ENCODE measurements around the gene SEC24A. TPM values are rescaled to one million over a fixed set of nuclear protein-coding genes. Genes with fewer than 3 reads are reported as not detected.
A peak's percentile ranks its signal among the peaks of the same experiment; 100 is the strongest.
"Not testable (repeated sequence)": the region's sequence is repeated elsewhere in the genome, so short reads cannot be mapped to it uniquely, and the experiment has no call there.

SEC24A gene
- total RNA-seq, 1 donor from 2014 or later, result 29.4 TPM

GRCh38 chr5:134738133-134738962 lies 89.8 kb downstream of the SEC24A start, which contains the start of gene CAMLG:
TSS of gene CAMLG (plus strand) at chr5:134738548. CDS start at chr5:134738621, 73 bp downstream.
- H3K36me3 Mint-ChIP-seq (ENCODE audit: low read depth), result peaks cover 16% of the 10 kb centered on the region
- intact Hi-C loops (cut with micrococcal nuclease), result loop anchor here (1.0 to 5.0 kb wide), 11 partner anchors 20 to 512 kb away; partner anchors contain the start of genes C5orf24, CDKL3, DDX46 and PCBD2
- H3K4me3 Mint-ChIP-seq, result peak within 1 kb of the TSS; percentile 94

GRCh38 chr5:134738963-134739661 lies 90.5 kb downstream of the SEC24A start:
- H3K4me3 Mint-ChIP-seq, result peak overlapping the region; percentile 94
- DNase-seq, result peak; percentile 79
- H3K9me3 Mint-ChIP-seq, result no peaks in the 10 kb centered on the region
- H3K36me3 Mint-ChIP-seq (ENCODE audit: low read depth), result peaks cover 18% of the 10 kb centered on the region
- peaks cover 13% of the 10 kb centered on the region for H3K4me1 Mint-ChIP-seq
- H3K27ac Mint-ChIP-seq, result peak overlapping the region; percentile 91
- no peaks in the 10 kb centered on the region for H3K27me3 Mint-ChIP-seq
- intact Hi-C loops (cut with micrococcal nuclease), result loop anchor here (1.0 to 5.0 kb wide), 11 partner anchors 19 to 512 kb away; partner anchors contain the start of genes C5orf24, CDKL3, DDX46 and PCBD2

More at GRCh38 chr5:134738133-134738962, 89.8 kb downstream of the SEC24A start, which contains the start of gene CAMLG:
- Mint-ChIP-seq H3K9me3 (no peaks in the 10 kb centered on the region), H3K27ac (peak within 1 kb of the TSS; percentile 91), H3K4me1 (peaks cover 13% of the 10 kb centered on the region), H3K27me3 (no peaks in the 10 kb centered on the region)
- peak; percentile 99 for DNase-seq

GRCh38 chr5:134741052-134741451 lies 92.5 kb downstream of the SEC24A start:
- H3K4me1 Mint-ChIP-seq, result peaks cover 13% of the 10 kb centered on the region
- DNase-seq, result no peak
- intact Hi-C loops (cut with micrococcal nuclease), result no loop called here
- no peak overlapping the region for H3K4me3 Mint-ChIP-seq
- no peaks in the 10 kb centered on the region for H3K9me3 Mint-ChIP-seq
- H3K36me3 Mint-ChIP-seq (ENCODE audit: low read depth), result peaks cover 20% of the 10 kb centered on the region
- H3K27ac Mint-ChIP-seq, result no peak overlapping the region
- no peaks in the 10 kb centered on the region for H3K27me3 Mint-ChIP-seq

GRCh38 chr5:134742134-134742533 lies 93.5 kb downstream of the SEC24A start:
- Mint-ChIP-seq H3K9me3 (no peaks in the 10 kb centered on the region), H3K4me1 (peaks cover 13% of the 10 kb centered on the region), H3K27ac (no peak overlapping the region), H3K36me3 (ENCODE audit: low read depth) (peaks cover 20% of the 10 kb centered on the region), H3K27me3 (no peaks in the 10 kb centered on the region), H3K4me3 (no peak overlapping the region)
- intact Hi-C loops (cut with micrococcal nuclease), result no loop called here
- no peak for DNase-seq

- peaks cover 15% of the 10 kb centered on the region for H3K36me3 Mint-ChIP-seq (ENCODE audit: low read depth)
- no peaks in the 10 kb centered on the region for H3K27me3 Mint-ChIP-seq
- H3K9me3 Mint-ChIP-seq, result no peaks in the 10 kb centered on the region
- intact Hi-C loops (cut with micrococcal nuclease), result no loop called here
- H3K4me3 Mint-ChIP-seq, result no peak overlapping the region
- DNase-seq, result no peak
- no peak overlapping the region for H3K27ac Mint-ChIP-seq
- H3K4me1 Mint-ChIP-seq, result no peaks in the 10 kb centered on the region
These were observed 100.8 kb downstream of the SEC24A start for GRCh38 chr5:134749415-134749814.

- peak overlapping the region; percentile 95 for H3K27ac Mint-ChIP-seq
- H3K4me3 Mint-ChIP-seq, result peak overlapping the region; percentile 99
- H3K27me3 Mint-ChIP-seq, result no peaks in the 10 kb centered on the region
- H3K36me3 Mint-ChIP-seq (ENCODE audit: low read depth), result no peaks in the 10 kb centered on the region
- DNase-seq, result no peak
- peaks cover 30% of the 10 kb centered on the region for H3K4me1 Mint-ChIP-seq
- intact Hi-C loops (cut with micrococcal nuclease), result loop anchor here (1.0 to 5.0 kb wide), 6 partner anchors 20 to 531 kb away; partner anchors contain the start of genes C5orf24, CAMLG, PCBD2 and PPP2CA
- H3K9me3 Mint-ChIP-seq, result no peaks in the 10 kb centered on the region
These were observed 109.6 kb downstream of the SEC24A start for GRCh38 chr5:134758176-134758503.

- Mint-ChIP-seq H3K9me3 (no peaks in the 10 kb centered on the region), H3K4me3 (peak within 1 kb of the TSS; percentile 99)
- intact Hi-C loops (cut with micrococcal nuclease), result loop anchor here (1.0 to 5.0 kb wide), 6 partner anchors 20 to 531 kb away; partner anchors contain the start of genes C5orf24, CAMLG, PCBD2 and PPP2CA
These were observed 110.1 kb downstream of the SEC24A start, which contains the start of gene DDX46 for GRCh38 chr5:134758504-134759341. TSS of gene DDX46 (plus strand) at chr5:134758779. CDS start at chr5:134758939, 160 bp downstream.

GRCh38 chr5:134767528-134768291 lies 119.1 kb downstream of the SEC24A start:
- H3K4me3 Mint-ChIP-seq; H3K27ac Mint-ChIP-seq; H3K9me3 Mint-ChIP-seq; intact Hi-C loops (cut with micrococcal nuclease); H3K4me1 Mint-ChIP-seq; DNase-seq; H3K27me3 Mint-ChIP-seq: not testable (repeated sequence)
- peaks cover 40% of the 10 kb centered on the region for H3K36me3 Mint-ChIP-seq (ENCODE audit: low read depth)

More at GRCh38 chr5:134758504-134759341, 110.1 kb downstream of the SEC24A start, which contains the start of gene DDX46:
- DNase-seq, result peak; percentile 99
- H3K27me3 Mint-ChIP-seq, result no peaks in the 10 kb centered on the region
- H3K27ac Mint-ChIP-seq, result peak within 1 kb of the TSS; percentile 95
- H3K4me1 Mint-ChIP-seq, result peaks cover 31% of the 10 kb centered on the region
- peaks cover 2% of the 10 kb centered on the region for H3K36me3 Mint-ChIP-seq (ENCODE audit: low read depth)

- no peak overlapping the region for H3K4me3 Mint-ChIP-seq
- DNase-seq, result no peak
- peaks cover 42% of the 10 kb centered on the region for H3K36me3 Mint-ChIP-seq (ENCODE audit: low read depth)
- H3K4me1 Mint-ChIP-seq, result no peaks in the 10 kb centered on the region
- H3K27me3 Mint-ChIP-seq, result no peaks in the 10 kb centered on the region
- H3K9me3 Mint-ChIP-seq, result no peaks in the 10 kb centered on the region
- intact Hi-C loops (cut with micrococcal nuclease), result no loop called here
- no peak overlapping the region for H3K27ac Mint-ChIP-seq
These were observed 120.6 kb downstream of the SEC24A start for GRCh38 chr5:134769206-134769605.

- no peak for DNase-seq
- Mint-ChIP-seq H3K27me3 (no peaks in the 10 kb centered on the region), H3K4me1 (peaks cover 2% of the 10 kb centered on the region), H3K9me3 (no peaks in the 10 kb centered on the region), H3K36me3 (ENCODE audit: low read depth) (peaks cover 52% of the 10 kb centered on the region), H3K27ac (no peak overlapping the region), H3K4me3 (no peak overlapping the region)
- intact Hi-C loops (cut with micrococcal nuclease), result no loop called here
These were observed 124.0 kb downstream of the SEC24A start for GRCh38 chr5:134772461-134773125.

GRCh38 chr5:134777366-134777765 lies 128.8 kb downstream of the SEC24A start:
- H3K4me1 Mint-ChIP-seq, result peaks cover 2% of the 10 kb centered on the region
- peaks cover 52% of the 10 kb centered on the region for H3K36me3 Mint-ChIP-seq (ENCODE audit: low read depth)
- H3K27ac Mint-ChIP-seq, result peak overlapping the region; percentile 64
- no peaks in the 10 kb centered on the region for H3K9me3 Mint-ChIP-seq
- intact Hi-C loops (cut with micrococcal nuclease), result no loop called here
- H3K4me3 Mint-ChIP-seq, result no peak overlapping the region
- no peak for DNase-seq
- H3K27me3 Mint-ChIP-seq, result no peaks in the 10 kb centered on the region

Data from activated CD4-positive, alpha-beta T cell treated with anti-CD3 and anti-CD28 coated beads, Interleukin-2, amount 10 ng/mL, durations not matched to agents 24 days and 14 days (primary cell).